Fibroblast of mammary gland (primary cell): Measurements from ENCODE around the gene SIRT4.

Experiments
- DNase-seq: peaks from one replicate; pipeline ENCODE4 v3.0.0-alpha.2; 2010; ENCODE audit warnings: low read depth
- H3K4me3 ChIP-seq: 2 replicates; pipeline ENCODE4 v1.5.1; 2011; ENCODE audit warnings: low read depth, mild to moderate bottlenecking, low read length, moderate library complexity; ENCODE audit not compliant: control insufficient read depth
- CTCF ChIP-seq: conservative IDR thresholded peaks from 2 replicates; pipeline ENCODE4 v1.5.1; 2011; ENCODE audit warnings: low read depth, low read length, inconsistent platforms; ENCODE audit not compliant: control insufficient read depth, insufficient read depth

The SIRT4 gene

GRCh38 chr12:120265473-120266179 lies 36.5 kb upstream of the SIRT4 start, which contains the start of gene PXN:
PXN (minus strand) TSS chr12:120265730; CDS start chr12:120265629, 101 bp downstream.
- peak; percentile 52 for TF ChIP-seq CTCF
- H3K4me3 ChIP-seq, result peak within 1 kb of the TSS; percentile 89
- peak; percentile 69 for DNase-seq

GRCh38 chr12:120266180-120266870 lies 35.8 kb upstream of the SIRT4 start:
- H3K4me3 ChIP-seq, result no peak overlapping the region
- no peak for DNase-seq
- TF ChIP-seq CTCF, result no peak

- no peak for DNase-seq
- TF ChIP-seq CTCF, result no peak
- H3K4me3 ChIP-seq, result no peak overlapping the region
Observed at GRCh38 chr12:120267736-120268135, 34.4 kb upstream of the SIRT4 start.

GRCh38 chr12:120276734-120277133 lies 25.4 kb upstream of the SIRT4 start:
- no peak overlapping the region for H3K4me3 ChIP-seq
- no peak for TF ChIP-seq CTCF
- DNase-seq, result peak; percentile 54

- no peak for DNase-seq
- H3K4me3 ChIP-seq, result no peak overlapping the region
- no peak for TF ChIP-seq CTCF
Observed at GRCh38 chr12:120278137-120279069, 23.7 kb upstream of the SIRT4 start.

- no peak for DNase-seq
- TF ChIP-seq CTCF, result no peak
- H3K4me3 ChIP-seq, result no peak overlapping the region
Observed at GRCh38 chr12:120283318-120283717, 18.8 kb upstream of the SIRT4 start.
